H4 (cell line): ENCODE data around the gene MS4A6A. TPM values are rescaled to one million over a fixed set of nuclear protein-coding genes. Genes with fewer than 3 reads are reported as not detected.
"Not testable (repeated sequence)": the region's sequence is repeated elsewhere in the genome, so short reads cannot be mapped to it uniquely, and the experiment has no call there.

Experiments
- DNase-seq: peaks from one replicate; pipeline ENCODE4 v3.0.0-alpha.2; 2015; ENCODE audit warnings: low spot score
- total RNA-seq: library from RNA; depleted of rRNA; stranded (reverse); fragments of >200 nt; shearing (Covaris generic); gene quantifications from 2 replicates; pipeline ENCODE4 v1.2.3, GENCODE V29; 2014; rRNA removed

Gene MS4A6A
- not detected in 2 replicates for total RNA-seq

GRCh38 chr11:60182541-60183330, at the start of gene MS4A6A:
Gene MS4A6A, minus strand, starts transcription at chr11:60183083. Its CDS starts 1,356 bp downstream, at chr11:60181727.
- no peak for DNase-seq

- no peak for DNase-seq
These were observed 47.8 kb upstream of the MS4A6A start for GRCh38 chr11:60230681-60231080.

GRCh38 chr11:60222141-60222540, 39.3 kb upstream of the MS4A6A start:
- no peak for DNase-seq

- no peak for DNase-seq
These were observed 38.8 kb upstream of the MS4A6A start for GRCh38 chr11:60221692-60222091.

- no peak for DNase-seq
These were observed 38.3 kb upstream of the MS4A6A start for GRCh38 chr11:60221181-60221580.

GRCh38 chr11:60214386-60214785, 31.5 kb upstream of the MS4A6A start:
- DNase-seq, result no peak

GRCh38 chr11:60211206-60211605, 28.3 kb upstream of the MS4A6A start:
- DNase-seq, result no peak

- no peak for DNase-seq
These were observed 27.1 kb upstream of the MS4A6A start for GRCh38 chr11:60209977-60210376.

GRCh38 chr11:60208951-60209350, 26.1 kb upstream of the MS4A6A start:
- DNase-seq, result no peak

GRCh38 chr11:60208146-60208895, 25.4 kb upstream of the MS4A6A start:
- no peak for DNase-seq

GRCh38 chr11:60206616-60207015, 23.7 kb upstream of the MS4A6A start:
- no peak for DNase-seq

GRCh38 chr11:60204922-60205321, 22.0 kb upstream of the MS4A6A start:
- DNase-seq, result no peak

GRCh38 chr11:60201334-60201733, 18.5 kb upstream of the MS4A6A start:
- not testable (repeated sequence) for DNase-seq

- DNase-seq, result no peak
These were observed 14.6 kb upstream of the MS4A6A start for GRCh38 chr11:60197442-60197841.

GRCh38 chr11:60195923-60196368, 13.1 kb upstream of the MS4A6A start:
- DNase-seq, result no peak

- DNase-seq, result no peak
These were observed 11.6 kb upstream of the MS4A6A start for GRCh38 chr11:60194511-60194910.

GRCh38 chr11:60193687-60194433, 11.0 kb upstream of the MS4A6A start:
- DNase-seq, result peak; percentile 19

GRCh38 chr11:60192564-60192963, 9.7 kb upstream of the MS4A6A start:
- not testable (repeated sequence) for DNase-seq

- not testable (repeated sequence) for DNase-seq
These were observed 5.6 kb upstream of the MS4A6A start for GRCh38 chr11:60188481-60188880.

GRCh38 chr11:60186128-60186527, 3.2 kb upstream of the MS4A6A start:
- not testable (repeated sequence) for DNase-seq

- DNase-seq, result not testable (repeated sequence)
These were observed 2.6 kb upstream of the MS4A6A start for GRCh38 chr11:60185512-60185827.

- no peak for DNase-seq
These were observed 2.1 kb upstream of the MS4A6A start for GRCh38 chr11:60184824-60185511.
